MM.1S (cell line): ENCODE measurements around the gene ADCY2.

Source experiments
- CTCF ChIP-seq: fragments of 300-600 bp; sonication (generic); IDR thresholded peaks from 2 replicates; pipeline ENCODE4 v1.5.1; 2016; ENCODE audit warnings: antibody characterized with exemption, low read length, mixed read lengths
- EZH2 ChIP-seq: fragments of 300-600 bp; sonication (generic); optimal IDR thresholded peaks from 2 replicates; pipeline ENCODE3; 2017; ENCODE audit warnings: low read depth, mild to moderate bottlenecking, antibody characterized with exemption, low read length, mixed read lengths
- EZH2phosphoT487 ChIP-seq: fragments of 300-600 bp; sonication (generic); IDR thresholded peaks from 2 replicates; pipeline ENCODE4 v1.6.1; 2018; ENCODE audit warnings: antibody characterized with exemption, low read length

DNA sequence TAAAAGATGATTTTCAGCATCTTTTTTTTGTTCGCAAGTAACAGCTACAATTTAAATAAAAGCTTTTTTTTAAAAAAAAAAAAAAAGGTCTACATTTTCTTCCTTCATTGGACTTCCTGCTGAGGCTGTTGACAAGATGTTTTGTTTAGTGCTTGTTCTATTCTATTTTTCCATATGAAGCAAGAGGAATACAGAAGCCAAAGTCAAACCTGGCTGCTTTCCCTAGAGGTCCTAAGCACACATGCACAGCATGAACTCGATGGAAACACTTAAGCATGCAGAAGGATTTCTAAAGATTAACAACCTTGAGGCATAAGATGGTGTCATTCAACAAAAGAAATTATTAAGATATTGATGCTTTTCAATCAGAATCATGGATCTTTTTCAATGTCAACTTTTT lies 105.1 kb downstream of the ADCY2 start:
- TF ChIP-seq CTCF (no peak), EZH2 (no peak), EZH2phosphoT487 (no peak)
